Measurements from ENCODE around the gene RHPN2. TPM values are rescaled to one million over a fixed set of nuclear protein-coding genes. Genes with fewer than 3 reads are reported as not detected.

RHPN2 gene
- total and polyA plus RNA-seq, 2 of the 13 experiments (the other 11 are each of a cell fraction or from before 2014, with no cell fraction given), result 20.3 to 48.0 TPM

DNA sequence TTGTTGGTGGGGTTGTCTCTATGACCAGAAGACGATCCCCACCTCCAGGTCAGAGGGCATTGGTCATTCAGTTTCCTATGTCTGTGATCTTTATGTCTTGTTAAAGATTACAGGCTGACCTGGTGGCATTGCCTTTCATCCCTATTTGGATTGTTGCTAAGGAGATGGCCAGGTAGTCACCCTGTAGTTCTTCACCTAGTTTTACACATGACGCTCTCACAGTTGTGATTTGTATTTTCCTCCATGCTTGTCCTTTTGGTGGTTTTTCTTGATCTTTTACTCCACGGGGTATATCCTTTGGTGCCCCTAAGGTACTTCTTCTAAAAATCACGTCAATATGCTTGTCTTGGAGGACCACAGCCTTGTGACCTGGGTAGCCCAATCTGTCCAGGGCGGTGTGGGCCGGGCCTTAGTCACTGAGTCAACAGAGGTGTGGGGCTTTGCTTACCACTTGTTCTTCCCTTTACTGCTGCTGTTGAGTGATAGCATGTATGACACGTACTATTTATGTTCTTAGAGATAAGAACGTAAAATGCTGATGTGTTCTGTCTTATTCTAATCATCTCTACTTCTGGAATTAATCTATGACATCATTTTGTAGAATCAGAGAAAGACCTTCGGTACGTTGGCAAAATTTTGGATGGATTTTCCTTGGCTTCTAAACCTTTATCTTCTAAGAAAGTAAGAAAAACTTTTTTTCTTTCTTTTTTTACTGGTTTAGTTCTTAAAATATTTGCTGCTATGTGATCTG, 36.4 kb upstream of the RHPN2 start (continued):
- no peak for TF ChIP-seq ZNF235 (CRISPR knock-in tag; IDR thresholded peaks at IDR 0.05; ENCODE audit: borderline replicate concordance)
- no peak for TF ChIP-seq SP2 (CRISPR knock-in tag; IDR thresholded peaks at IDR 0.05)
- TF ChIP-seq ZNF724P (CRISPR knock-in tag; IDR thresholded peaks at IDR 0.05; ENCODE audit: borderline replicate concordance), result no peak
- no peak for TF ChIP-seq SRSF4 (IDR thresholded peaks at IDR 0.05; ENCODE audit: low read depth, low read length, poor library complexity, severe bottlenecking)
- no peak for TF ChIP-seq ZBTB7A (CRISPR knock-in tag; IDR thresholded peaks at IDR 0.05)
- no peak for TF ChIP-seq JDP2 (CRISPR knock-in tag; IDR thresholded peaks at IDR 0.05; ENCODE audit: borderline replicate concordance)
- no peak for TF ChIP-seq ZSCAN22 (CRISPR knock-in tag; IDR thresholded peaks at IDR 0.05)
- no peak for TF ChIP-seq ZNF205 (CRISPR knock-in tag; IDR thresholded peaks at IDR 0.05)
- peak; percentile 49 for TF ChIP-seq SKI (IDR thresholded peaks at IDR 0.05; ENCODE audit: partially characterized antibody)
- no peak for TF ChIP-seq ZNF883 (CRISPR knock-in tag; IDR thresholded peaks at IDR 0.05; ENCODE audit: not compliant biosample characterization)
- peak; percentile 68; the same call in 1 of the 2 replicates for TF ChIP-seq RFXAP (CRISPR knock-in tag; IDR thresholded peaks at IDR 0.05; ENCODE audit: borderline replicate concordance)
- TF ChIP-seq PCBP2 (optimal IDR thresholded peaks at IDR 0.05; ENCODE audit: low read depth, low read length, poor library complexity, severe bottlenecking), result no peak
- TF ChIP-seq RXRB (CRISPR knock-in tag; IDR thresholded peaks at IDR 0.05; ENCODE audit: borderline replicate concordance), result peak; percentile 88
- TF ChIP-seq TEAD2 (CRISPR knock-in tag; IDR thresholded peaks at IDR 0.05), result no peak
- TF ChIP-seq ZNF776 (CRISPR knock-in tag; IDR thresholded peaks at IDR 0.05), result no peak
- no peak for TF ChIP-seq ZNF501 (CRISPR knock-in tag; IDR thresholded peaks at IDR 0.05)
- no peak for TF ChIP-seq MIER2 (CRISPR knock-in tag; IDR thresholded peaks at IDR 0.05)
- TF ChIP-seq TP53 (CRISPR knock-in tag; conservative IDR thresholded peaks at IDR 0.05), result peak; percentile 54; the same call in 1 of the 2 replicates
- no peak for TF ChIP-seq NPAS2 (CRISPR knock-in tag; IDR thresholded peaks at IDR 0.05; ENCODE audit: borderline replicate concordance)
- no peak for TF ChIP-seq ZNF891 (CRISPR knock-in tag; IDR thresholded peaks at IDR 0.05)
- no peak for TF ChIP-seq SNRNP70 (IDR thresholded peaks at IDR 0.05; ENCODE audit: low read depth, low read length)
- no peak for TF ChIP-seq ZNF292 (CRISPR knock-in tag; IDR thresholded peaks at IDR 0.05; ENCODE audit: borderline replicate concordance, low read depth)
- TF ChIP-seq HMG20B (CRISPR knock-in tag; conservative IDR thresholded peaks at IDR 0.05), result peak; percentile 98
- TF ChIP-seq ZFP62 (CRISPR knock-in tag; IDR thresholded peaks at IDR 0.05), result no peak
- no peak for TF ChIP-seq POLR2AphosphoS2 (IDR thresholded peaks at IDR 0.05; ENCODE audit: low read depth, low read length)
- TF ChIP-seq, protein P1, sequence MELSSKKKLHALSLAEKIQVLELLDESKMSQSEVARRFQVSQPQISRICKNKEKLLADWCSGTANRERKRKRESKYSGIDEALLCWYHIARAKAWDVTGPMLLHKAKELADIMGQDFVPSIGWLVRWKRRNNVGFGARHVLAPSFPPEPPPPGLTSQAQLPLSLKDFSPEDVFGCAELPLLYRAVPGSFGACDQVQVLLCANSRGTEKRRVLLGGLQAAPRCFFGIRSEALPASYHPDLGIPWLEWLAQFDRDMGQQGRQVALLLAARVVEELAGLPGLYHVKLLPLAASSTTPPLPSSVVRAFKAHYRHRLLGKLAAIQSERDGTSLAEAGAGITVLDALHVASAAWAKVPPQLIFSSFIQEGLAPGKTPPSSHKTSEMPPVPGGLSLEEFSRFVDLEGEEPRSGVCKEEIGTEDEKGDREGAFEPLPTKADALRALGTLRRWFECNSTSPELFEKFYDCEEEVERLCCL (CRISPR knock-in tag; IDR thresholded peaks at IDR 0.05; ENCODE audit: borderline replicate concordance), result no peak
- peak; percentile 94 for TF ChIP-seq TCF7L2 (IDR thresholded peaks at IDR 0.05; ENCODE audit: low read depth, low read length)
- TF ChIP-seq, protein P2, sequence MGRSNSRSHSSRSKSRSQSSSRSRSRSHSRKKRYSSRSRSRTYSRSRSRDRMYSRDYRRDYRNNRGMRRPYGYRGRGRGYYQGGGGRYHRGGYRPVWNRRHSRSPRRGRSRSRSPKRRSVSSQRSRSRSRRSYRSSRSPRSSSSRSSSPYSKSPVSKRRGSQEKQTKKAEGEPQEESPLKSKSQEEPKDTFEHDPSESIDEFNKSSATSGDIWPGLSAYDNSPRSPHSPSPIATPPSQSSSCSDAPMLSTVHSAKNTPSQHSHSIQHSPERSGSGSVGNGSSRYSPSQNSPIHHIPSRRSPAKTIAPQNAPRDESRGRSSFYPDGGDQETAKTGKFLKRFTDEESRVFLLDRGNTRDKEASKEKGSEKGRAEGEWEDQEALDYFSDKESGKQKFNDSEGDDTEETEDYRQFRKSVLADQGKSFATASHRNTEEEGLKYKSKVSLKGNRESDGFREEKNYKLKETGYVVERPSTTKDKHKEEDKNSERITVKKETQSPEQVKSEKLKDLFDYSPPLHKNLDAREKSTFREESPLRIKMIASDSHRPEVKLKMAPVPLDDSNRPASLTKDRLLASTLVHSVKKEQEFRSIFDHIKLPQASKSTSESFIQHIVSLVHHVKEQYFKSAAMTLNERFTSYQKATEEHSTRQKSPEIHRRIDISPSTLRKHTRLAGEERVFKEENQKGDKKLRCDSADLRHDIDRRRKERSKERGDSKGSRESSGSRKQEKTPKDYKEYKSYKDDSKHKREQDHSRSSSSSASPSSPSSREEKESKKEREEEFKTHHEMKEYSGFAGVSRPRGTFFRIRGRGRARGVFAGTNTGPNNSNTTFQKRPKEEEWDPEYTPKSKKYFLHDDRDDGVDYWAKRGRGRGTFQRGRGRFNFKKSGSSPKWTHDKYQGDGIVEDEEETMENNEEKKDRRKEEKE (IDR thresholded peaks at IDR 0.05), result no peak
- no peak for TF ChIP-seq TEAD3 (CRISPR knock-in tag; optimal IDR thresholded peaks at IDR 0.05; ENCODE audit: borderline replicate concordance)

Measured in HepG2 (cell line).